Activated T-cell treated with anti-CD3 and anti-CD28 coated beads, Interleukin-2, amount 50 U/mL, for 72 hours (primary cell): ENCODE data around the gene NRN1. TPM values are rescaled to one million over a fixed set of nuclear protein-coding genes. Genes with fewer than 3 reads are reported as not detected.

ENCODE experiments used
- ATAC-seq, 2 donors: fragments of 150-1000 bp; cut with Tn5 transposase; replicated peaks in 1 of 2; 2 replicates each; pipeline ENCODE4 v1.10.0; 2021; ENCODE audit warnings: moderate library complexity in 2 of 2, mild to moderate bottlenecking in 1 of 2
- DNase-seq, 2 donors: peaks; one replicate each; pipeline ENCODE4 v3.0.0; 2021 to 2022; ENCODE audit warnings: mixed read lengths in 1 of 2
- H3K27ac Mint-ChIP-seq: one replicate; pipeline ENCODE4 v1.8.0; 2022; ENCODE audit warnings: mild to moderate bottlenecking, moderate library complexity, mixed read lengths
- H3K27me3 Mint-ChIP-seq: one replicate; pipeline ENCODE4 v1.8.0; 2022; ENCODE audit warnings: low read depth, mixed read lengths
- H3K36me3 Mint-ChIP-seq, 2 donors: one replicate each; pipeline ENCODE4 v1.8.0; 2022; ENCODE audit warnings: mixed read lengths in 2 of 2, mild to moderate bottlenecking in 1 of 2; ENCODE audit not compliant: insufficient read depth in 2 of 2
- H3K4me1 Mint-ChIP-seq: one replicate; pipeline ENCODE4 v1.8.0; 2022; ENCODE audit warnings: low read depth, mixed read lengths
- H3K4me3 Mint-ChIP-seq, 2 donors: one replicate each; pipeline ENCODE4 v1.8.0; 2022; ENCODE audit warnings: mild to moderate bottlenecking in 2 of 2, mixed read lengths in 2 of 2, moderate library complexity in 2 of 2
- H3K9me3 Mint-ChIP-seq, 2 donors: one replicate each; pipeline ENCODE4 v1.8.0; 2022; ENCODE audit warnings: mixed read lengths in 2 of 2
- total RNA-seq, 2 donors: library from RNA; stranded (reverse); gene quantifications; one replicate each; pipeline ENCODE4 v1.2.3, GENCODE V29; 2022

NRN1 gene
- total RNA-seq, 2 donors from 2014 or later = 2.5 to 3.3 TPM

DNA sequence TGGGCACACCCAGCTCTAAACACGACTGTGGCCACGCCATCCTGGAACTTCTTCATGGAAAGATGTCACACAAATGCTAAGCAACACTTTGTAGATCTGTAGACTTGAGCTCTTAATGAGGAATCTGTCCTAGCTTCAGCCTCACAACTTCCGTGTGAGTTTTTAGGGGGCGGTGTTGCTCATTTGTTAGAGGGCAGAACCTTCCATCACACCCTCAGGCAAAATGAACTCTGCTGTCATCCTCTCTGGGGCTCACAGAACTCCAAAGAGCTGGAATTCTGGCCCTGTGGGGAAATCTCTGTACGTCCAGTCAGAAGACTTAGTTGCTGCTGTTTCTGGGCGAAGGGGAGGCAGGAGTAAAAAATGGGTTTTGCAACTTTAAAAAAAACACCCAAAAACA lies 49.8 kb downstream of the NRN1 start:
- Mint-ChIP-seq H3K4me3 (no peak overlapping the region), H3K4me1 (no peaks in the 10 kb centered on the region), H3K27ac (no peak overlapping the region), H3K9me3 (no peaks in the 10 kb centered on the region), H3K27me3 (peaks cover 27% of the 10 kb centered on the region), H3K36me3 (no peaks in the 10 kb centered on the region)
- ATAC-seq (no peak), DNase-seq (no peak)

DNA sequence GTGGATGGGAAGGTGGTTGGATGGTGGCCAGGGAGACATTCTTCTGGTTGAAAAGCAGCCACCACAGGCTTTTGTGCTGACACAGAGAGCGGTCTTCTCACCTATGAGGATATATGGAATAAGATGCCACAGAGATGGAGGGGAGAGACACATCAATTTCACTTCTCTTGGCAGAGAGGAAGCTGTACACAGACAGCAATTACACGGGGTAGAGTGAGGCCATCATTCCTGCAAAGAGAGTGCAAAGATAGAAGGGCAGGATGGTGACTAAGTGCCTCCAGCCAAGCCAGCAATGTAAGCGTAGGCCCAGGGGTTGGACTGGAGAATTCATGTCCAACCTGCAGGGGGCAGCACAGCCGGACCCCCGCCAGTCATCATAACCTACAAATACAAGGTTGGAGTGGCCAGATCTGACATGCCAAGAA lies 56.4 kb downstream of the NRN1 start:
- H3K36me3 Mint-ChIP-seq = no peaks in the 10 kb centered on the region
- no peaks in the 10 kb centered on the region for H3K9me3 Mint-ChIP-seq
- no peak overlapping the region for H3K27ac Mint-ChIP-seq
- no peaks in the 10 kb centered on the region for H3K4me1 Mint-ChIP-seq
- H3K4me3 Mint-ChIP-seq = no peak overlapping the region
- H3K27me3 Mint-ChIP-seq = peaks cover 12% of the 10 kb centered on the region
- peak; percentile 18 to 43 for DNase-seq
- peak; percentile 37 to 64 for ATAC-seq
